ENCODE results near the gene LDLR. TPM values are rescaled to one million over a fixed set of nuclear protein-coding genes. Genes with fewer than 3 reads are reported as not detected.
"Not testable (repeated sequence)": the region's sequence is repeated elsewhere in the genome, so short reads cannot be mapped to it uniquely, and the experiment has no call there.

LDLR gene
- total RNA-seq, 1 donor from 2014 or later: 99.2 TPM

- DNase-seq (ENCODE audit: low spot score in 2 of 2, unreplicated experiment in 2 of 2): no peak
- Mint-ChIP-seq H3K36me3 (peaks cover 3% of the 10 kb centered on the region), H3K27me3 (ENCODE audit: low read depth) (no peaks in the 10 kb centered on the region), H3K9me3 (no peaks in the 10 kb centered on the region), H3K27ac (peak overlapping the region; percentile 92), H3K4me3 (no peak overlapping the region), H3K4me1 (peaks cover 16% of the 10 kb centered on the region)
- no peak for TF ChIP-seq CTCF (IDR thresholded peaks at IDR 0.05; ENCODE audit: unreplicated experiment)
Observed at GRCh38 chr19:11151181-11151580, 61.9 kb downstream of the LDLR start.

- peaks cover 18% of the 10 kb centered on the region for H3K4me1 Mint-ChIP-seq
- peak overlapping the region; percentile 30 for H3K27ac Mint-ChIP-seq
- H3K9me3 Mint-ChIP-seq: no peaks in the 10 kb centered on the region
- no peak for DNase-seq (ENCODE audit: low spot score in 2 of 2, unreplicated experiment in 2 of 2)
- no peak overlapping the region for H3K4me3 Mint-ChIP-seq
- no peaks in the 10 kb centered on the region for H3K36me3 Mint-ChIP-seq
- TF ChIP-seq CTCF (IDR thresholded peaks at IDR 0.05; ENCODE audit: unreplicated experiment): no peak
- H3K27me3 Mint-ChIP-seq (ENCODE audit: low read depth): no peaks in the 10 kb centered on the region
Observed at GRCh38 chr19:11152318-11153062, 63.2 kb downstream of the LDLR start.

GRCh38 chr19:11154683-11155047, 65.4 kb downstream of the LDLR start:
- peaks cover 26% of the 10 kb centered on the region for H3K4me1 Mint-ChIP-seq
- no peaks in the 10 kb centered on the region for H3K27me3 Mint-ChIP-seq (ENCODE audit: low read depth)
- no peak for DNase-seq (ENCODE audit: low spot score in 2 of 2, unreplicated experiment in 2 of 2)
- H3K4me3 Mint-ChIP-seq: peak overlapping the region; percentile 86
- no peaks in the 10 kb centered on the region for H3K9me3 Mint-ChIP-seq
- no peak for TF ChIP-seq CTCF (IDR thresholded peaks at IDR 0.05; ENCODE audit: unreplicated experiment)
- H3K36me3 Mint-ChIP-seq: no peaks in the 10 kb centered on the region
- H3K27ac Mint-ChIP-seq: peak overlapping the region; percentile 20

GRCh38 chr19:11155373-11156120, 66.3 kb downstream of the LDLR start, which contains the start of gene SPC24:
SPC24 (minus strand) TSS chr19:11155782; CDS start chr19:11155776, 6 bp downstream.
- Mint-ChIP-seq H3K9me3 (no peaks in the 10 kb centered on the region), H3K4me3 (peak within 1 kb of the TSS; percentile 86), H3K4me1 (peaks cover 26% of the 10 kb centered on the region), H3K36me3 (no peaks in the 10 kb centered on the region), H3K27me3 (ENCODE audit: low read depth) (no peaks in the 10 kb centered on the region), H3K27ac (peak within 1 kb of the TSS; percentile 75)
- DNase-seq (ENCODE audit: low spot score in 2 of 2, unreplicated experiment in 2 of 2): peak; percentile 93 to 94
- no peak for TF ChIP-seq CTCF (IDR thresholded peaks at IDR 0.05; ENCODE audit: unreplicated experiment)

GRCh38 chr19:11159598-11160439, 70.6 kb downstream of the LDLR start:
- no peak overlapping the region for H3K4me3 Mint-ChIP-seq
- no peak for DNase-seq (ENCODE audit: low spot score in 2 of 2, unreplicated experiment in 2 of 2)
- H3K27ac Mint-ChIP-seq: peak overlapping the region; percentile 73
- H3K4me1 Mint-ChIP-seq: peaks cover 14% of the 10 kb centered on the region
- no peaks in the 10 kb centered on the region for H3K36me3 Mint-ChIP-seq
- no peak for TF ChIP-seq CTCF (IDR thresholded peaks at IDR 0.05; ENCODE audit: unreplicated experiment)
- no peaks in the 10 kb centered on the region for H3K27me3 Mint-ChIP-seq (ENCODE audit: low read depth)
- H3K9me3 Mint-ChIP-seq: no peaks in the 10 kb centered on the region

- not testable (repeated sequence) for H3K36me3 Mint-ChIP-seq; H3K27ac Mint-ChIP-seq; H3K27me3 Mint-ChIP-seq (ENCODE audit: low read depth); H3K4me3 Mint-ChIP-seq; H3K9me3 Mint-ChIP-seq; DNase-seq (ENCODE audit: low spot score in 2 of 2, unreplicated experiment in 2 of 2)
- H3K4me1 Mint-ChIP-seq: peaks cover 14% of the 10 kb centered on the region
Observed at GRCh38 chr19:11160440-11160768, 71.1 kb downstream of the LDLR start.

Measured in mesothelial cell of epicardium (in vitro differentiated cells).